Cardiac septum (tissue), 1 donor: ENCODE measurements around the gene RAB24. TPM values are rescaled to one million over a fixed set of nuclear protein-coding genes. Genes with fewer than 3 reads are reported as not detected.
"Not testable (repeated sequence)": the region's sequence is repeated elsewhere in the genome, so short reads cannot be mapped to it uniquely, and the experiment has no call there.

Source experiments
- DNase-seq: peaks from one replicate; pipeline ENCODE4 v3.0.0-alpha.2; 2020; ENCODE audit warnings: low spot score
- intact Hi-C: fragments of 100-400 bp; cut with DNase I; formaldehyde crosslinking; loops from one replicate; pipeline ENCODE4 v1.14.0; 2022
- total RNA-seq: library from RNA; stranded (reverse); fragmentation: NEBNext Ultra II Directional; extraction: Animal tissue kit (Norgen Biotek cat#: 25700); gene quantifications from one replicate; pipeline ENCODE4 v1.2.1, GENCODE V29; 2021
- donor health status: DM: no; HTN: no; CAD: no.

Gene RAB24
- total RNA-seq, 1 donor from 2014 or later = 19.0 TPM

DNA sequence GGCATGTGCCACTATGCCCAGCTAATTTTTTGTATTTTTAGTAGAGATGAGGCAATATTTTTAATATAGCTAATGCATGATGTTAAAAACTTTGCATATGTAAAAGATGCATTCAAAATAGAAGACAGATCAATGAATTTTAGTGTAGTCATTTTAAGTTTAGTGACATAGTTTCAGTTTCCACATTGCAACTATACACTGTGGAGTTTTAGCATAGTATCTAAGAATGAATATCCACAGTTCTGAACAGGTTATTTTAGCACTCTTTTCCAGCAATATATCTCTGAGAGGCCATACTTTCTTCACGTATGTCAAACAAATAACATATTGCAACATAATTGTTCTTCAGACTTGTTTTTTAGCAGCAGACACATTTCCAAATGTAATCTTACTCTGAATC is 39.3 kb downstream of the RAB24 start:
- no peak for DNase-seq
- intact Hi-C loops = no loop called here

- DNase-seq = no peak
- intact Hi-C loops = no loop called here
Measured at GRCh38 chr5:177261510-177261909, 42.0 kb downstream of the RAB24 start.

DNA sequence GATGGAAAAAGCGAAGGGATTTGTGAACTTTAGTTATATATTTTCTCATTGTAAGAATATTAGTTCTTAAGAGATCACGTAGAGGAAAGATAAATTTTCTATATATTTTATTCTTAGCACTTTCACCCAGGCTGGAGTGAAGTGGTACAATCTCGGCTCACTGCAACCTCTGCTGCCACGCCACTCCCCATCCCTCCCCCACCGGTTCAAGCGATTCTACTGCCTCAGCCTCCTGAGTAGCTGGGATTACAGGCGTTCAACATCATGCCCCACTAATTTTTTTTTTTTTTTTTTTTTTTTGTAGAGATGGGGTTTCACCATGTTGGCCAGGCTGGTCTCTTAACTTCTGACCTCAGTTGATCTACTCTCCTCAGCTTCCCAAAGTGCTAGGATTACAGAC is 42.6 kb downstream of the RAB24 start:
- intact Hi-C loops = no loop called here
- DNase-seq = no peak

DNA sequence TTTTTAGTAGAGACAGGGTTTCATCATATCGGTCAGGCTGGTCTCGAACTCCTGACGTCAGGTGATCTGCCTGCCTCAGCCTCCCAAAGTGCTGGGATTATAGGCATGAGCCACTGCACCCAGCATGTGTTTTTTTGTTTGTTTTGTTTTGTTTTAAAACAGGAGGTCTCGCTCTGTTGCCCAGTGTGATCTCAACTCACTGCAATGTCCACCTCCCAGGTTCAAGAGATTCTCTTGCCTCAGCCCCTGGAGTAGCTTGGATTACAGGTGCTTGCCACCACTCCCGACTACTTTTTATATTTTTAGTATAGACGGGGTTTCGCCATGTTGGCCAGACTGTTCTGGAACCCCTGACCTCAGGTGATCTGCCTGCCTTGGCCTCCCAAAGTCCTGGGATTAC is 44.8 kb downstream of the RAB24 start:
- intact Hi-C loops, DNase-seq: not testable (repeated sequence)

DNA sequence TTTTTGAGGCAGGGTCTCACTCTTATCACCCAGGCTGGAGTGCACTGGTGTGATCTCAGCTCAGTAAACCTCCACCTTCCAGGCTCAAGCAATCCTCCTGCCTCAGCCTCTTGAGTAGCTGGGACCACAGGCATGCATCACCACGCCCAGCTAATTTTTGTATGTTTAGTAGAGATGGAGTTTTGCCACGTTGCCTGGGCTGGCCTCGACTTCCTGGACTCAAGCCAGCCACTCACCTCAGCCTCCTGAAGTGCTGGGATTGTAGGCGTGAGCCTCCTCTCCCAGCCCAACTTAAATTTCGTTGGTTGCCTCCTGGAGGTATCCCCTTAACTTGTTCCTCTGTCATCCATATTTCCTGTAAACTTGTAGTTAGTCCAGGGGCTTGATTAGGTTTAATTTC is 47.2 kb downstream of the RAB24 start:
- DNase-seq = no peak
- intact Hi-C loops = no loop called here

GRCh38 chr5:177253252-177253651 is 50.3 kb downstream of the RAB24 start:
- intact Hi-C loops = loop anchor here (5.0 kb wide), 1 partner anchor 121 kb away; the partner anchor contains the start of gene NSD1
- no peak for DNase-seq

Other genes with a start within 250 kb of the RAB24 start
- 0.40 TPM for gene FGFR4, start 216.8 kb downstream of the RAB24 start, total RNA-seq
- 53.9 TPM for gene NSD1, start 169.9 kb downstream of the RAB24 start, total RNA-seq
- gene PRELID1, start 80 bp upstream of the RAB24 start, total RNA-seq = 49.8 TPM
- 1.9 TPM for gene MXD3, start 8.2 kb upstream of the RAB24 start, total RNA-seq
- gene LMAN2, start 47.9 kb upstream of the RAB24 start, total RNA-seq = 67.5 TPM
- 4.3 TPM for gene RGS14, start 54.2 kb upstream of the RAB24 start, total RNA-seq
- gene SLC34A1, start 80.7 kb upstream of the RAB24 start, total RNA-seq = not detected
- gene PFN3, start 96.9 kb upstream of the RAB24 start, total RNA-seq = not detected
- not detected for gene F12, start 105.8 kb upstream of the RAB24 start, total RNA-seq
- gene GRK6, start 123.0 kb upstream of the RAB24 start, total RNA-seq = 20.2 TPM
- 5.1 TPM for gene PRR7, start 143.1 kb upstream of the RAB24 start, total RNA-seq
- 27.5 TPM for gene DBN1, start 169.9 kb upstream of the RAB24 start, total RNA-seq
- 133 TPM for gene PDLIM7, start 193.9 kb upstream of the RAB24 start, total RNA-seq
- gene DOK3, start 206.1 kb upstream of the RAB24 start, total RNA-seq = 4.7 TPM
- 37.9 TPM for gene DDX41, start 213.2 kb upstream of the RAB24 start, total RNA-seq